HL-60 (cell line): ENCODE results near the gene TSG101.
A peak's percentile ranks its signal among the peaks of the same experiment; 100 is the strongest.

ENCODE experiments used
- DNase-seq, 2 experiments: peaks; one replicate each; pipeline ENCODE4 v3.0.0-alpha.2; 2010 to 2020; ENCODE audit warnings: low read depth in 1 of 2, low spot score in 1 of 2
- H3K27ac ChIP-seq: fragments of 250-450 bp; sonication (Bioruptor Pico); replicated peaks from 2 replicates; pipeline ENCODE4 v1.5.1; 2020; ENCODE audit warnings: mild to moderate bottlenecking, moderate library complexity
- H3K27me3 ChIP-seq: fragments of 250-450 bp; sonication (Bioruptor Pico); 2 replicates; pipeline ENCODE4 v1.5.1; 2021; ENCODE audit warnings: mild to moderate bottlenecking, moderate library complexity; ENCODE audit not compliant: insufficient read depth, poor library complexity, severe bottlenecking
- H3K4me3 ChIP-seq: replicated peaks from 2 replicates; pipeline ENCODE4 v1.5.1; 2011; ENCODE audit warnings: mild to moderate bottlenecking, control low read depth, low read length; ENCODE audit not compliant: insufficient read depth
- CTCF ChIP-seq: IDR thresholded peaks from one replicate; pipeline ENCODE4 v1.5.1; 2011; ENCODE audit warnings: low read length, control low read depth, inconsistent platforms; ENCODE audit not compliant: insufficient read depth
- GABPA ChIP-seq: IDR thresholded peaks from 2 replicates; pipeline ENCODE4 v1.6.1; 2012; ENCODE audit warnings: low read depth
- POLR2AphosphoS5 ChIP-seq: IDR thresholded peaks from 2 replicates; pipeline ENCODE4 v1.6.1; 2012; ENCODE audit warnings: low read depth
- SPI1 ChIP-seq: IDR thresholded peaks from 2 replicates; pipeline ENCODE4 v1.6.1; 2012; ENCODE audit warnings: low read depth, mild to moderate bottlenecking, borderline replicate concordance
- long read RNA-seq: library from polyadenylated mRNA; unstranded; transcript quantifications from one replicate; pipeline ENCODE4 v2.0.0, GENCODE V29; 2020
- TF ChIP-seq, protein P1 (sequence below): IDR thresholded peaks from 2 replicates; pipeline ENCODE4 v1.6.1; 2012; ENCODE audit warnings: low read depth; ENCODE audit not compliant: insufficient replicate concordance

TSG101 gene
- long read RNA-seq, transcript TSG101-201 (10 exons, 1,824 nt), result major isoform, 121 of 147 reads
- long read RNA-seq, partial matches to known transcripts, result 6 of 147 reads
- long read RNA-seq, other reads (novel, unspliced or antisense), result 20 of 147 reads

- TF ChIP-seq, protein P1, sequence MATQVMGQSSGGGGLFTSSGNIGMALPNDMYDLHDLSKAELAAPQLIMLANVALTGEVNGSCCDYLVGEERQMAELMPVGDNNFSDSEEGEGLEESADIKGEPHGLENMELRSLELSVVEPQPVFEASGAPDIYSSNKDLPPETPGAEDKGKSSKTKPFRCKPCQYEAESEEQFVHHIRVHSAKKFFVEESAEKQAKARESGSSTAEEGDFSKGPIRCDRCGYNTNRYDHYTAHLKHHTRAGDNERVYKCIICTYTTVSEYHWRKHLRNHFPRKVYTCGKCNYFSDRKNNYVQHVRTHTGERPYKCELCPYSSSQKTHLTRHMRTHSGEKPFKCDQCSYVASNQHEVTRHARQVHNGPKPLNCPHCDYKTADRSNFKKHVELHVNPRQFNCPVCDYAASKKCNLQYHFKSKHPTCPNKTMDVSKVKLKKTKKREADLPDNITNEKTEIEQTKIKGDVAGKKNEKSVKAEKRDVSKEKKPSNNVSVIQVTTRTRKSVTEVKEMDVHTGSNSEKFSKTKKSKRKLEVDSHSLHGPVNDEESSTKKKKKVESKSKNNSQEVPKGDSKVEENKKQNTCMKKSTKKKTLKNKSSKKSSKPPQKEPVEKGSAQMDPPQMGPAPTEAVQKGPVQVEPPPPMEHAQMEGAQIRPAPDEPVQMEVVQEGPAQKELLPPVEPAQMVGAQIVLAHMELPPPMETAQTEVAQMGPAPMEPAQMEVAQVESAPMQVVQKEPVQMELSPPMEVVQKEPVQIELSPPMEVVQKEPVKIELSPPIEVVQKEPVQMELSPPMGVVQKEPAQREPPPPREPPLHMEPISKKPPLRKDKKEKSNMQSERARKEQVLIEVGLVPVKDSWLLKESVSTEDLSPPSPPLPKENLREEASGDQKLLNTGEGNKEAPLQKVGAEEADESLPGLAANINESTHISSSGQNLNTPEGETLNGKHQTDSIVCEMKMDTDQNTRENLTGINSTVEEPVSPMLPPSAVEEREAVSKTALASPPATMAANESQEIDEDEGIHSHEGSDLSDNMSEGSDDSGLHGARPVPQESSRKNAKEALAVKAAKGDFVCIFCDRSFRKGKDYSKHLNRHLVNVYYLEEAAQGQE, result peak; percentile 46
- TF ChIP-seq POLR2AphosphoS5, result peak; percentile 97
- no peak for TF ChIP-seq CTCF
- peak; percentile 95 for TF ChIP-seq GABPA
- peak; percentile 82 for TF ChIP-seq SPI1
- Histone ChIP-seq H3K4me3 (peak within 1 kb of the TSS; percentile 68), H3K27ac (peak within 1 kb of the TSS; percentile 94), H3K27me3 (no peaks in the 10 kb centered on the region)
- DNase-seq, result peak; percentile 86 to 96
Measured at GRCh38 chr11:18526521-18527296, at the start of gene TSG101. Gene TSG101 (minus strand): TSS chr11:18526942. CDS start chr11:18526816, 126 bp downstream.

- no peaks in the 10 kb centered on the region for H3K27me3 ChIP-seq
- TF ChIP-seq GABPA (no peak), POLR2AphosphoS5 (no peak), CTCF (no peak), SPI1 (no peak)
- TF ChIP-seq, protein P1, result no peak
- no peak overlapping the region for H3K4me3 ChIP-seq
- no peak overlapping the region for H3K27ac ChIP-seq
- DNase-seq, result no peak
Measured at GRCh38 chr11:18575361-18575760, 48.6 kb upstream of the TSG101 start.

- TF ChIP-seq, protein P1, result no peak
- TF ChIP-seq POLR2AphosphoS5 (no peak), SPI1 (no peak), GABPA (no peak), CTCF (no peak)
- Histone ChIP-seq H3K4me3 (no peak overlapping the region), H3K27ac (no peak overlapping the region), H3K27me3 (no peaks in the 10 kb centered on the region)
- no peak for DNase-seq
Measured at GRCh38 chr11:18567081-18567480, 40.3 kb upstream of the TSG101 start.
